ENCODE data around the gene ITPR3.

DNA sequence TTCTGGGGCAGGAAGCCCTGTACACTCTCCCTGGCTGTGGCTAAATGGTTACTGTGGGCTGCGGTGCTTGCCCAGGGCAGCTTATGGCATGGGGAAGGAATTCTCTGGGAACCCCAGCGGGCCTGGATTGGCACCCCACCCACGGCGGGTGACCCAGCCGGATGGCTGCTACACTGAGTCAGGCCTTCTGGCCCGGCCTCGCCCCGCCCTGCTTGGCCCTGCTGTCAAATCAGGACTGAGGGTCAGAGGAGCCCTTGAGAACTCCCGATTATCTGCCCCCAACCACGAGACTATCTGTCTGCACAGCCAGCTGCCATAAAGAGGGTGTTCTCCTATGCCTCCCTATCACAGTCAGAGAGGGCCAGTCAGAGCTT is 7.3 kb upstream of the ITPR3 start:
- no peak for TF ChIP-seq YY1 (IDR thresholded peaks at IDR 0.05; ENCODE audit: insufficient read depth, insufficient read length)
- TF ChIP-seq ZNF274 (IDR thresholded peaks at IDR 0.05; ENCODE audit: low read depth, low read length), result no peak
- no peak for TF ChIP-seq SUZ12 (IDR thresholded peaks at IDR 0.05; ENCODE audit: extremely low read depth, insufficient read depth, insufficient read length)

Data from NT2/D1 (cell line).